ENCODE measurements around the gene BANP.

Gene BANP

GRCh38 chr16:88064889-88065746 lies 113.9 kb downstream of the BANP start:
- Histone ChIP-seq H3K36me3 (ENCODE audit: control insufficient read depth, insufficient read depth, low read length) (peaks cover 37% of the 10 kb centered on the region), H3K27me3 (replicated peaks; ENCODE audit: control insufficient read depth, insufficient read depth, low read length, poor library complexity, severe bottlenecking) (no peaks in the 10 kb centered on the region), H3K27ac (ENCODE audit: insufficient read depth, low read length, poor library complexity, severe bottlenecking) (no peak overlapping the region), H3K4me3 (ENCODE audit: insufficient read depth, low read depth, low read length, poor library complexity, severe bottlenecking) (no peak overlapping the region), H3K9me3 (ENCODE audit: control insufficient read depth, low read length) (no peaks in the 10 kb centered on the region), H3K4me1 (ENCODE audit: control insufficient read depth, insufficient read depth, low read length, poor library complexity, severe bottlenecking) (no peaks in the 10 kb centered on the region)
- DNase-seq, result no peak

GRCh38 chr16:88065747-88066142 lies 114.5 kb downstream of the BANP start:
- DNase-seq, result no peak
- H3K36me3 ChIP-seq (ENCODE audit: control insufficient read depth, insufficient read depth, low read length), result peaks cover 38% of the 10 kb centered on the region
- H3K9me3 ChIP-seq (ENCODE audit: control insufficient read depth, low read length), result no peaks in the 10 kb centered on the region
- H3K27me3 ChIP-seq (replicated peaks; ENCODE audit: control insufficient read depth, insufficient read depth, low read length, poor library complexity, severe bottlenecking), result no peaks in the 10 kb centered on the region
- H3K27ac ChIP-seq (ENCODE audit: insufficient read depth, low read length, poor library complexity, severe bottlenecking), result no peak overlapping the region
- H3K4me1 ChIP-seq (ENCODE audit: control insufficient read depth, insufficient read depth, low read length, poor library complexity, severe bottlenecking), result no peaks in the 10 kb centered on the region
- H3K4me3 ChIP-seq (ENCODE audit: insufficient read depth, low read depth, low read length, poor library complexity, severe bottlenecking), result no peak overlapping the region

- Histone ChIP-seq H3K9me3 (ENCODE audit: control insufficient read depth, low read length) (no peaks in the 10 kb centered on the region), H3K27ac (ENCODE audit: insufficient read depth, low read length, poor library complexity, severe bottlenecking) (no peak overlapping the region), H3K4me3 (ENCODE audit: insufficient read depth, low read depth, low read length, poor library complexity, severe bottlenecking) (no peak overlapping the region), H3K36me3 (ENCODE audit: control insufficient read depth, insufficient read depth, low read length) (peaks cover 38% of the 10 kb centered on the region), H3K27me3 (replicated peaks; ENCODE audit: control insufficient read depth, insufficient read depth, low read length, poor library complexity, severe bottlenecking) (no peaks in the 10 kb centered on the region), H3K4me1 (ENCODE audit: control insufficient read depth, insufficient read depth, low read length, poor library complexity, severe bottlenecking) (no peaks in the 10 kb centered on the region)
- no peak for DNase-seq
These were observed 115.0 kb downstream of the BANP start for GRCh38 chr16:88066234-88066633.

GRCh38 chr16:88066680-88067529 lies 115.7 kb downstream of the BANP start:
- Histone ChIP-seq H3K4me3 (ENCODE audit: insufficient read depth, low read depth, low read length, poor library complexity, severe bottlenecking) (no peak overlapping the region), H3K27ac (ENCODE audit: insufficient read depth, low read length, poor library complexity, severe bottlenecking) (no peak overlapping the region), H3K27me3 (replicated peaks; ENCODE audit: control insufficient read depth, insufficient read depth, low read length, poor library complexity, severe bottlenecking) (no peaks in the 10 kb centered on the region), H3K36me3 (ENCODE audit: control insufficient read depth, insufficient read depth, low read length) (peaks cover 43% of the 10 kb centered on the region), H3K4me1 (ENCODE audit: control insufficient read depth, insufficient read depth, low read length, poor library complexity, severe bottlenecking) (no peaks in the 10 kb centered on the region), H3K9me3 (ENCODE audit: control insufficient read depth, low read length) (no peaks in the 10 kb centered on the region)
- DNase-seq, result no peak

- Histone ChIP-seq H3K9me3 (ENCODE audit: control insufficient read depth, low read length) (no peaks in the 10 kb centered on the region), H3K27ac (ENCODE audit: insufficient read depth, low read length, poor library complexity, severe bottlenecking) (no peak overlapping the region), H3K27me3 (replicated peaks; ENCODE audit: control insufficient read depth, insufficient read depth, low read length, poor library complexity, severe bottlenecking) (no peaks in the 10 kb centered on the region), H3K36me3 (ENCODE audit: control insufficient read depth, insufficient read depth, low read length) (peaks cover 50% of the 10 kb centered on the region), H3K4me3 (ENCODE audit: insufficient read depth, low read depth, low read length, poor library complexity, severe bottlenecking) (no peak overlapping the region), H3K4me1 (ENCODE audit: control insufficient read depth, insufficient read depth, low read length, poor library complexity, severe bottlenecking) (no peaks in the 10 kb centered on the region)
- no peak for DNase-seq
These were observed 116.5 kb downstream of the BANP start for GRCh38 chr16:88067530-88068411.

- no peaks in the 10 kb centered on the region for H3K9me3 ChIP-seq (ENCODE audit: control insufficient read depth, low read length)
- no peak overlapping the region for H3K4me3 ChIP-seq (ENCODE audit: insufficient read depth, low read depth, low read length, poor library complexity, severe bottlenecking)
- peaks cover 53% of the 10 kb centered on the region for H3K36me3 ChIP-seq (ENCODE audit: control insufficient read depth, insufficient read depth, low read length)
- H3K27ac ChIP-seq (ENCODE audit: insufficient read depth, low read length, poor library complexity, severe bottlenecking), result no peak overlapping the region
- no peaks in the 10 kb centered on the region for H3K27me3 ChIP-seq (replicated peaks; ENCODE audit: control insufficient read depth, insufficient read depth, low read length, poor library complexity, severe bottlenecking)
- DNase-seq, result no peak
- H3K4me1 ChIP-seq (ENCODE audit: control insufficient read depth, insufficient read depth, low read length, poor library complexity, severe bottlenecking), result no peaks in the 10 kb centered on the region
These were observed 117.5 kb downstream of the BANP start for GRCh38 chr16:88068476-88069396.

GRCh38 chr16:88069397-88070168 lies 118.3 kb downstream of the BANP start:
- no peaks in the 10 kb centered on the region for H3K4me1 ChIP-seq (ENCODE audit: control insufficient read depth, insufficient read depth, low read length, poor library complexity, severe bottlenecking)
- H3K27ac ChIP-seq (ENCODE audit: insufficient read depth, low read length, poor library complexity, severe bottlenecking), result no peak overlapping the region
- no peak for DNase-seq
- H3K27me3 ChIP-seq (replicated peaks; ENCODE audit: control insufficient read depth, insufficient read depth, low read length, poor library complexity, severe bottlenecking), result no peaks in the 10 kb centered on the region
- peaks cover 53% of the 10 kb centered on the region for H3K36me3 ChIP-seq (ENCODE audit: control insufficient read depth, insufficient read depth, low read length)
- no peak overlapping the region for H3K4me3 ChIP-seq (ENCODE audit: insufficient read depth, low read depth, low read length, poor library complexity, severe bottlenecking)
- no peaks in the 10 kb centered on the region for H3K9me3 ChIP-seq (ENCODE audit: control insufficient read depth, low read length)

- Histone ChIP-seq H3K27me3 (replicated peaks; ENCODE audit: control insufficient read depth, insufficient read depth, low read length, poor library complexity, severe bottlenecking) (no peaks in the 10 kb centered on the region), H3K9me3 (ENCODE audit: control insufficient read depth, low read length) (no peaks in the 10 kb centered on the region), H3K4me1 (ENCODE audit: control insufficient read depth, insufficient read depth, low read length, poor library complexity, severe bottlenecking) (no peaks in the 10 kb centered on the region), H3K36me3 (ENCODE audit: control insufficient read depth, insufficient read depth, low read length) (peaks cover 51% of the 10 kb centered on the region), H3K4me3 (ENCODE audit: insufficient read depth, low read depth, low read length, poor library complexity, severe bottlenecking) (no peak overlapping the region), H3K27ac (ENCODE audit: insufficient read depth, low read length, poor library complexity, severe bottlenecking) (no peak overlapping the region)
- DNase-seq, result no peak
These were observed 119.1 kb downstream of the BANP start for GRCh38 chr16:88070341-88070740.

Data from effector memory CD4-positive, alpha-beta T cell (primary cell).